DMS 273 (cell line): ENCODE data around the gene NUP93.
A peak's percentile ranks its signal among the peaks of the same experiment; 100 is the strongest.
"Not testable (repeated sequence)": the region's sequence is repeated elsewhere in the genome, so short reads cannot be mapped to it uniquely, and the experiment has no call there.

Source experiments
- DNase-seq: peaks from one replicate; lab custom pipeline; 2025; ENCODE audit not compliant: unreplicated experiment; lab: John Stamatoyannopoulos, UW

The NUP93 gene

GRCh38 chr16:56775162-56775561 lies 45.2 kb downstream of the NUP93 start:
- DNase-seq = peak; percentile 31

GRCh38 chr16:56776562-56776961 lies 46.6 kb downstream of the NUP93 start:
- peak; percentile 61 for DNase-seq

GRCh38 chr16:56777001-56777400 lies 47.1 kb downstream of the NUP93 start:
- no peak for DNase-seq

GRCh38 chr16:56777482-56777881 lies 47.6 kb downstream of the NUP93 start:
- DNase-seq = no peak

GRCh38 chr16:56779906-56780305 lies 50.0 kb downstream of the NUP93 start:
- no peak for DNase-seq

- no peak for DNase-seq
These were observed 50.7 kb downstream of the NUP93 start for GRCh38 chr16:56780646-56781045.

GRCh38 chr16:56781528-56781961 lies 51.6 kb downstream of the NUP93 start:
- no peak for DNase-seq

GRCh38 chr16:56783344-56783743 lies 53.4 kb downstream of the NUP93 start:
- DNase-seq = no peak

GRCh38 chr16:56785317-56785716 lies 55.4 kb downstream of the NUP93 start:
- no peak for DNase-seq

GRCh38 chr16:56787167-56787566 lies 57.2 kb downstream of the NUP93 start:
- DNase-seq = peak; percentile 14

DNA sequence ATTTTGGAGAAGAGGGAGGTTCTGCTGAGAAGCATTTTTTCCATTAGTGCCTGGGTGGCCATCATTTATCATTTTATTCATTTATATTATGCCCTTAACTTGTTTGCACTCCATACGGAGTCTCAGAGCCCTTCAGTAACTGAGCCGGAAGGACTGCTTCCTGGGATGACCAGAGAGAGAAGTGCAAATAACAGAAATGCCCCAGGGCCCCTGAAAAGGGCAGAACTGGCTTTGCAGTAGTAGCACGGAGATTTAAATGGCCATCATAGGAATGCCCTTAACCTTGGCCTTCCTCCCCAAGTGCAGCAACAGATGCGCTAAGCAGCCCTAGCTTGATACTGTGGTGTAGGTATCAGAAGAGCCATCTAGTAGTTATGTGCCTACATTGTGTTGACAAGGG lies 58.5 kb downstream of the NUP93 start:
- DNase-seq = no peak

DNA sequence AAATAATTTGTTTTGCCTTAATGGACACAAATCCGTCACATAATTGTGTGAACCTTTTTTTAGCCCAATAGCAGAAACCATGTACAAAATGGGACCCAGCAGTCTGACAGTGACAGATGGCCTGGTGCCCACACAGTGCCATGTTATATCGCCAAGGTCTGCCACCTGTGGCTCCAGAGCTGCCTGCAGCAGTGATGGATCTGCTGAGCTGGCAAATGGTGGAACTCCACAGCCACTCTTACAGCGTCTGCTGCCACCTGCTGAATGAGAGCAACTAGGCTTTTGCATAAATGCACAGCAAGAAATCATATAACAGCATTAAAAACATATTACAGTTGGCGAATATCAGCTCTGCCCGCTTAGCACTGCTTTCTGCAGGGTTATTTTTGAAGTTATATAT lies 59.4 kb downstream of the NUP93 start:
- DNase-seq = peak; percentile 88

DNA sequence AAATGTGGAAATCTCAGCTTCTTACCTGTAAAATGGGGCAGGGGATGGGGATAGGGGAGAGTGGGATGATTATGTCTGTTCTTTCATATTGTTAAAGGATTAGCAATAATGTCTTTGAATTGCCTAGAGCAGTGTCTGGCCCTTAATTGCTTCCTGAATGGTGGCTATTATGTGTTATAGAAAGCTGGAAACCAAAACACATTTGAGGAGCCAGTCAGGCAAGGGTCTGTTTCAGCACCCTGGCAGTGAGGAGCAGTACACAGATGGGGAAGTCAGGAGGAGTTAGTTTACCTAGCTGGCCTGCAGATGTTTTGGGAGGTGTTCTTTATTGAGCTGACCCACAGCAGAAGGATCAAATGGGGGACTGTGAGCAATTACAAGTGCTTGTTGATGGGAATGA lies 63.0 kb downstream of the NUP93 start:
- DNase-seq = no peak

GRCh38 chr16:56793492-56793891 lies 63.6 kb downstream of the NUP93 start:
- peak; percentile 37 for DNase-seq

- no peak for DNase-seq
These were observed 65.1 kb downstream of the NUP93 start for GRCh38 chr16:56795011-56795410.

GRCh38 chr16:56797038-56797437 lies 67.1 kb downstream of the NUP93 start:
- DNase-seq = not testable (repeated sequence)

- DNase-seq = no peak
These were observed 67.9 kb downstream of the NUP93 start for GRCh38 chr16:56797861-56798260.

DNA sequence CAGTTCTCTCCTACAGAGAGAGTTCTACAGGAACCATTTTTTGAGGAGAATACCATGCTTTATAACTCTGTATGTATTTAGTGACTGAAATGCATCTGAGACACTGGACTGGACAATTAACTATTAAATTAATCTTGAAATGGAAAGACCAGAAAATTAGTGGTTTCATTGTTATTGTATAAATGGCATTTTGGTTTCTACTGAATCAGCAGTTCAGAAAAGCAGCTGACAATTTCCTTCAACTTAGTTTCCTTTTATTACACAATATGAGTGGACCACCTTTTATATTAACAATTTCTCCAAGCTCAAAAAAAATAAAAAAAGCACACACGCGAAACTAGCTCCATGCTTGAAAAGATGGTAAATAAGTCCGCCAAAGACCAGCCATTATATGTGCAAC lies 69.0 kb downstream of the NUP93 start:
- DNase-seq = no peak

GRCh38 chr16:56800355-56800754 lies 70.4 kb downstream of the NUP93 start:
- no peak for DNase-seq

- DNase-seq = no peak
These were observed 71.8 kb downstream of the NUP93 start for GRCh38 chr16:56801762-56802161.

DNA sequence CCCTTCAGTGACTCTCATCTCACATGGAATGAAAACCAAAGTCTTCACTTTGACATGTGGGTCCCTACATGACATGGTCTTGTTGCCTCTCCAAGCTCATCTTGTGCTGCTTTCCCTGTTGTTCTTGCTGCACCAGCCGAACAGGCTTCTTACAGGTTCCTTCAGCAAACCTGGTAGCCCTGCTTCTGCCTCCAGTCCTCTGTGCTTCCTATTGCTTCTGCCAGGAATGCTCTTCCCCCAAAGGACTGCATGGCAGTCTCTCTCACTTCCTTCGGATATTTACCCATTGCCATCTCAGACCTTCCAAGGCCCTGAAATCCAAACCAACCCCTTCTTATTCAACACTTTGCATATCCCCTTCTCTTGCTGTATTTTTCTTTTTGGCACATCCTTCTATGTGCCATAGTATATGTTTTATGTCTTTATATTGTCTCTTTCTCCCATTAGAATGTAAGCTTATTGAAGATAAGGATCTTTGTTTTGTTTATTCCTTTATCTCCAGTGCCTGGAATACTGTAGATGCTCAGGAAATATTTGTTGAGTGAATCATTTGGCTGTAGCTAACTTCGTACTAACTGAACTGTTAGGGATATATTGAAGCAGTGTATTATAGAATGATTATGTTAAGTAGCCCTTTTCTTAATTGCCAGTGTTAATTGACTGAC lies 77.2 kb downstream of the NUP93 start:
- no peak for DNase-seq

GRCh38 chr16:56807676-56808067 lies 77.7 kb downstream of the NUP93 start:
- not testable (repeated sequence) for DNase-seq

DNA sequence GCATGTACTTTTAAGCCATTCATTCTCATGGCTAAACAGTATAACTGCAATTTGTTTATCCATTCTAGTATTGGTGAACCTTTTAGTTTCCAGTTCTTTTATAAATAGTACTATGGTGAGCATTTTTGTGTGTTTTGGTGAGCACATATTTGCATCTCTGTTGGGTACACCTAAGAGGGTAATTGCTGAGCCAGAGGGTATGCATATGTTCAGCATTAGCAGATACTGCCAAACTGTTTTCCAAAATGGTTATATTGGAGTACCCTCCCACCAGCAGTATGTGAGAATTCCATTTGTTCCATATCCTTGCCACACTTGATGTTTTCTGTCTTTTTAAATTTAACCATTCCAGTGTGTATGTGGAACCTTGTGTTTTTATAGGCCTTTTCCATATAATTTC lies 81.0 kb downstream of the NUP93 start:
- no peak for DNase-seq
